Hepatocyte (in vitro differentiated cells): ENCODE results near the gene PLEKHF1.

Source experiments
- CTCF ChIP-seq: fragments of 200-600 bp; sonication (generic); IDR thresholded peaks from 2 replicates; pipeline ENCODE4 v1.5.1; 2016; ENCODE audit warnings: antibody characterized with exemption, mild to moderate bottlenecking; ENCODE audit not compliant: poor library complexity
- EZH2 ChIP-seq: fragments of 200-600 bp; sonication (generic); IDR thresholded peaks from 2 replicates; pipeline ENCODE4 v1.6.1; 2016; ENCODE audit warnings: antibody characterized with exemption, mild to moderate bottlenecking, borderline replicate concordance

- TF ChIP-seq CTCF (no peak), EZH2 (no peak)
Observed at GRCh38 chr19:29645911-29646310, 19.4 kb upstream of the PLEKHF1 start.
